A673 (cell line): ENCODE data around the gene INKA1. TPM values are rescaled to one million over a fixed set of nuclear protein-coding genes. Genes with fewer than 3 reads are reported as not detected.

Experiments
- BruUV-seq: library from RNA; stranded (reverse); fragments of 400-500 nt; replicated peaks from 2 replicates; lab custom pipeline; 2021; lab: Mats Ljungman, UMichigan
- CTCF ChIA-PET: fragments of 300-600 bp; sonication (Branson Sonifier 250); formaldehyde crosslinking; loops from one replicate; lab custom pipeline; 2022; ENCODE audit warnings: antibody characterized with exemption; lab: Charles Lee
- POLR2A ChIA-PET: fragments of 300-600 bp; sonication (Branson Sonifier 250); formaldehyde crosslinking; loops from one replicate; lab custom pipeline; 2022; ENCODE audit warnings: antibody characterized with exemption; ENCODE audit not compliant: low non-redundant PET; lab: Charles Lee
- DNase-seq: peaks from one replicate; pipeline ENCODE4 v3.0.0-alpha.2; 2015; ENCODE audit warnings: low spot score
- H3K27ac ChIP-seq: fragments of 200-600 bp; sonication (generic); 2 replicates; pipeline ENCODE4 v1.5.1; 2016; ENCODE audit warnings: mixed run types, low read depth, mild to moderate bottlenecking, mixed read lengths, antibody characterized with exemption, low read length; ENCODE audit not compliant: poor library complexity, severe bottlenecking
- H3K27me3 ChIP-seq: fragments of 200-600 bp; sonication (generic); replicated peaks from 2 replicates; pipeline ENCODE4 v1.6.1; 2017; ENCODE audit warnings: mixed run types, low read depth, mild to moderate bottlenecking, mixed read lengths, antibody characterized with exemption, low read length; ENCODE audit not compliant: insufficient read depth, poor library complexity
- H3K36me3 ChIP-seq: fragments of 200-600 bp; sonication (generic); 2 replicates; pipeline ENCODE4 v1.6.1; 2016; ENCODE audit warnings: mixed run types, mild to moderate bottlenecking, mixed read lengths, antibody characterized with exemption, low read length; ENCODE audit not compliant: insufficient read depth, poor library complexity, severe bottlenecking
- H3K4me1 ChIP-seq: fragments of 200-600 bp; sonication (generic); 2 replicates; pipeline ENCODE4 v1.6.1; 2017; ENCODE audit warnings: mixed run types, mild to moderate bottlenecking, mixed read lengths, antibody characterized with exemption, low read length; ENCODE audit not compliant: insufficient read depth, poor library complexity, severe bottlenecking
- H3K4me3 ChIP-seq: fragments of 200-600 bp; sonication (generic); 2 replicates; pipeline ENCODE4 v1.5.1; 2016; ENCODE audit warnings: low read depth, mixed run types, mild to moderate bottlenecking, mixed read lengths, low read length; ENCODE audit not compliant: poor library complexity, severe bottlenecking
- H3K9me3 ChIP-seq: fragments of 200-600 bp; sonication (generic); 2 replicates; pipeline ENCODE4 v1.6.1; 2016; ENCODE audit warnings: mixed run types, low read depth, mild to moderate bottlenecking, mixed read lengths, antibody characterized with exemption, low read length; ENCODE audit not compliant: poor library complexity, severe bottlenecking
- EZH2 ChIP-seq: fragments of 200-600 bp; sonication (generic); IDR thresholded peaks from 2 replicates; pipeline ENCODE4 v1.6.1; 2017; ENCODE audit warnings: borderline replicate concordance, low read depth, mild to moderate bottlenecking, mixed read lengths, antibody characterized with exemption, low read length; ENCODE audit not compliant: poor library complexity, severe bottlenecking
- intact Hi-C: fragments of 100-400 bp; cut with micrococcal nuclease; formaldehyde crosslinking; loops from one replicate; pipeline ENCODE4 v1.10.0; 2022; ENCODE audit not compliant: unreplicated experiment
- total RNA-seq: library from RNA; stranded (reverse); gene quantifications from 2 replicates; pipeline ENCODE4 v1.2.3, GENCODE V29; 2021
- TF ChIP-seq, protein P1 (sequence below): fragments of 300-800, 200-600 bp; sonication (generic); conservative IDR thresholded peaks from 2 replicates; pipeline ENCODE4 v1.5.1; 2017; ENCODE audit warnings: low read depth, mild to moderate bottlenecking, antibody characterized with exemption, low read length, moderate library complexity, mixed read lengths

The INKA1 gene
- total RNA-seq, 1 experiment from 2014 or later, result 7.1 TPM

DNA sequence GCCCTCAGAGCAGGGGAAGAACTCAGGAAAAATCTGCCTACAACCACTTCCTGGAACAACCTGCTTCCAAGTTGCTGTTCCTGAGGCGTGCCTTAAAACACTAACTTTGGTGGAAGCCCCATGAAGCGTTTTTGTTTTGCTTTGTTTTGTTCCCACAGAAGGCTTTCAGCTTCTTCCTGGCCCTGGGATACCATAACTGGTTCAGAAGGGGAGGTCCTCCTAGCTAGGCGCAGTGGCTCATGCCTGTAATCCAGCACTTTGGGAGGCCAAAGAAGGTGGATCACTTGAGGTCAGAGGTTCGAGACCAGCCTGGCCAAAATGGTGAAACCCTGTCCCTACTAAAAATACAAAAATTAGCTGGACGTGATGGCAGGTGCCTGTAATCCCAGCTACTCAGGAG lies 15.5 kb upstream of the INKA1 start:
- no TSS peak for BruUV-seq
- H3K9me3 ChIP-seq, result no peaks in the 10 kb centered on the region
- H3K4me3 ChIP-seq, result no peak overlapping the region
- intact Hi-C loops, result no loop called here
- no peak for DNase-seq
- ChIA-PET CTCF (no interaction called here), POLR2A (no interaction called here)
- TF ChIP-seq, protein P1, sequence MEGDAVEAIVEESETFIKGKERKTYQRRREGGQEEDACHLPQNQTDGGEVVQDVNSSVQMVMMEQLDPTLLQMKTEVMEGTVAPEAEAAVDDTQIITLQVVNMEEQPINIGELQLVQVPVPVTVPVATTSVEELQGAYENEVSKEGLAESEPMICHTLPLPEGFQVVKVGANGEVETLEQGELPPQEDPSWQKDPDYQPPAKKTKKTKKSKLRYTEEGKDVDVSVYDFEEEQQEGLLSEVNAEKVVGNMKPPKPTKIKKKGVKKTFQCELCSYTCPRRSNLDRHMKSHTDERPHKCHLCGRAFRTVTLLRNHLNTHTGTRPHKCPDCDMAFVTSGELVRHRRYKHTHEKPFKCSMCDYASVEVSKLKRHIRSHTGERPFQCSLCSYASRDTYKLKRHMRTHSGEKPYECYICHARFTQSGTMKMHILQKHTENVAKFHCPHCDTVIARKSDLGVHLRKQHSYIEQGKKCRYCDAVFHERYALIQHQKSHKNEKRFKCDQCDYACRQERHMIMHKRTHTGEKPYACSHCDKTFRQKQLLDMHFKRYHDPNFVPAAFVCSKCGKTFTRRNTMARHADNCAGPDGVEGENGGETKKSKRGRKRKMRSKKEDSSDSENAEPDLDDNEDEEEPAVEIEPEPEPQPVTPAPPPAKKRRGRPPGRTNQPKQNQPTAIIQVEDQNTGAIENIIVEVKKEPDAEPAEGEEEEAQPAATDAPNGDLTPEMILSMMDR, result no peak
- no peak for TF ChIP-seq EZH2
- no peak overlapping the region for H3K27ac ChIP-seq
- no peaks in the 10 kb centered on the region for H3K27me3 ChIP-seq
- peaks cover 6% of the 10 kb centered on the region for H3K36me3 ChIP-seq
- no peaks in the 10 kb centered on the region for H3K4me1 ChIP-seq

DNA sequence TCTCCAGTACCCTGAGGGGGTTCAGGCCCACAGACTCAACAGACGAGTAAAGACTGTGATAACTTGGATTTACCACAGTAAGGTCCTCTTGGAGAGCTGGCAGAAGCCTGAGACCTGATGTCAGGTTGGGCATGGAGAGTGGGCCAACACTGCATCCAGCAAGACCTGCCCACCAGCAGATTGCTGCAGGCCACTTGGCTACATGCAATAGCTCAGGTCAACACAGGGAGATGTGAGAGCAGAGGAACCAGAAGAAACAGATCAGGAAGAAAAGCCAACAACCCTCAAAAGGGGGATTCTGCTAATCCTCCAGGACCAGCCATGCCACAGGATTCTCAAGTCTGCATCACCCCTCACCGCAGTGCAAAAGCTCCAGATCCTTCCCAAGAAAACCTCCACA lies 15.0 kb upstream of the INKA1 start:
- Histone ChIP-seq H3K4me3 (no peak overlapping the region), H3K36me3 (peaks cover 6% of the 10 kb centered on the region), H3K9me3 (no peaks in the 10 kb centered on the region), H3K4me1 (no peaks in the 10 kb centered on the region), H3K27me3 (no peaks in the 10 kb centered on the region), H3K27ac (no peak overlapping the region)
- intact Hi-C loops, result no loop called here
- DNase-seq, result no peak
- POLR2A ChIA-PET, result no interaction called here
- CTCF ChIA-PET, result no interaction called here
- no peak for TF ChIP-seq EZH2
- TF ChIP-seq, protein P1, result no peak
- no TSS peak for BruUV-seq

DNA sequence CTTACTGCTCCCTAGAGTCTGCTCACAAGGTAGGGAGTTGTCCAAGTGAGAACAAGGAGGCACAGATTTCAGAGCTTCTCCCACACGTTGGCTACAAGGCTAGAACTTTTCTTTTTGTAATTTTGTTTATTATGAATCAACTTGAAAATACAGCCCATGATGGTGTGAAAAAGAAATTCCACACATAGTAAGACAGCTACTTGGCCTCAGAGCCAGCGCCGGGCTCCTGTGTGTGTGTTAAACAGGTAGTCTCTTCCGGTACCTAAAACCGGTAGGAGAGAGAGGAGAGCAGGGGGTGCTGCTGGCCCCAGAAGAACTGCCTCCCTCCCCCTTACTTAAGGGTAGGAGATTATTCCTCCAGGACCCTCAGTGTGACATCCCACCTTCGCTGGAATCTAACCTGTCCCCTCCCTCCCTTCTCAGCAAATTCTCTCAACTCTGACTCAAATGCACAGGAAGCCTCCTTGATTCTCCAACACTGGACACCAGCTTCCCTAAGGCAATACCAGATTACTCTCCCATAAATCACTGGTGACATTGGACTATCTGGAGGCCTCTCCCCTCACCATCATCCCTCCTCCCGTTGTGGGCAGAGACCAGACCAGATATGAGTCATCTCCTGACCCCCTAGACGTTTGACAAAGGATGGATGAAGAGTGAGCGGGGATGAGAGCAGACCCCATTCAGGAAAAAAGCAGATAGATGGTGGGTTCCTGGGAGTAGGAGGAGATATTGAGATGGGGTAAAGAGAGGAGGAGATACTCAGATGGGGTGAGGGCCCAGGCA lies 12.2 kb upstream of the INKA1 start:
- TF ChIP-seq, protein P1, result no peak
- TF ChIP-seq EZH2, result no peak
- Histone ChIP-seq H3K4me1 (no peaks in the 10 kb centered on the region), H3K27ac (no peak overlapping the region), H3K36me3 (no peaks in the 10 kb centered on the region), H3K27me3 (no peaks in the 10 kb centered on the region), H3K9me3 (no peaks in the 10 kb centered on the region), H3K4me3 (no peak overlapping the region)
- ChIA-PET POLR2A (no interaction called here), CTCF (interaction anchor here (0.7 kb wide), 1 partner anchor 10 kb away, joined by 4 read pairs; no protein-coding TSS in a partner anchor)
- DNase-seq, result no peak
- BruUV-seq, result no TSS peak
- intact Hi-C loops, result no loop called here
